ENCODE results near the gene PRPF8.

The PRPF8 gene

GRCh38 chr17:1729966-1730325, 45.3 kb upstream of the PRPF8 start:
- TF ChIP-seq EZH2phosphoT487 (IDR thresholded peaks at IDR 0.05; ENCODE audit: low read length) (no peak), EZH2 (optimal IDR thresholded peaks at IDR 0.05; ENCODE audit: low read depth, low read length) (no peak)
- TF ChIP-seq, protein P1, sequence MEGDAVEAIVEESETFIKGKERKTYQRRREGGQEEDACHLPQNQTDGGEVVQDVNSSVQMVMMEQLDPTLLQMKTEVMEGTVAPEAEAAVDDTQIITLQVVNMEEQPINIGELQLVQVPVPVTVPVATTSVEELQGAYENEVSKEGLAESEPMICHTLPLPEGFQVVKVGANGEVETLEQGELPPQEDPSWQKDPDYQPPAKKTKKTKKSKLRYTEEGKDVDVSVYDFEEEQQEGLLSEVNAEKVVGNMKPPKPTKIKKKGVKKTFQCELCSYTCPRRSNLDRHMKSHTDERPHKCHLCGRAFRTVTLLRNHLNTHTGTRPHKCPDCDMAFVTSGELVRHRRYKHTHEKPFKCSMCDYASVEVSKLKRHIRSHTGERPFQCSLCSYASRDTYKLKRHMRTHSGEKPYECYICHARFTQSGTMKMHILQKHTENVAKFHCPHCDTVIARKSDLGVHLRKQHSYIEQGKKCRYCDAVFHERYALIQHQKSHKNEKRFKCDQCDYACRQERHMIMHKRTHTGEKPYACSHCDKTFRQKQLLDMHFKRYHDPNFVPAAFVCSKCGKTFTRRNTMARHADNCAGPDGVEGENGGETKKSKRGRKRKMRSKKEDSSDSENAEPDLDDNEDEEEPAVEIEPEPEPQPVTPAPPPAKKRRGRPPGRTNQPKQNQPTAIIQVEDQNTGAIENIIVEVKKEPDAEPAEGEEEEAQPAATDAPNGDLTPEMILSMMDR (IDR thresholded peaks at IDR 0.05; ENCODE audit: low read length): no peak
- H3K79me2 ChIP-seq (ENCODE audit: low read length): peaks cover 18% of the 10 kb centered on the region
- no peak overlapping the region for H3K4me2 ChIP-seq (ENCODE audit: low read depth, low read length)
- H3F3A ChIP-seq (ENCODE audit: insufficient read depth, low read length): no peaks in the 10 kb centered on the region
- no peaks in the 10 kb centered on the region for H3K9me2 ChIP-seq (replicated peaks; ENCODE audit: insufficient read depth, low read length)
- no peak overlapping the region for H2AFZ ChIP-seq (ENCODE audit: low read length)
- DNase-seq: no peak
- H3K4me3 ChIP-seq (ENCODE audit: low read length): no peak overlapping the region
- no peaks in the 10 kb centered on the region for H4K20me1 ChIP-seq (ENCODE audit: insufficient read depth, low read length)
- H3K36me3 ChIP-seq (replicated peaks; ENCODE audit: insufficient read depth, low read length): no peaks in the 10 kb centered on the region
- H3K4me1 ChIP-seq (ENCODE audit: low read length): peaks cover 5% of the 10 kb centered on the region
- H3K27me3 ChIP-seq (replicated peaks; ENCODE audit: insufficient read depth, low read length): no peaks in the 10 kb centered on the region
- H3K27ac ChIP-seq (ENCODE audit: low read length): no peak overlapping the region
- no peaks in the 10 kb centered on the region for H3K9me3 ChIP-seq (replicated peaks; ENCODE audit: insufficient read depth, low read length)
- no peak overlapping the region for H3K9ac ChIP-seq (ENCODE audit: low read length)

DNA sequence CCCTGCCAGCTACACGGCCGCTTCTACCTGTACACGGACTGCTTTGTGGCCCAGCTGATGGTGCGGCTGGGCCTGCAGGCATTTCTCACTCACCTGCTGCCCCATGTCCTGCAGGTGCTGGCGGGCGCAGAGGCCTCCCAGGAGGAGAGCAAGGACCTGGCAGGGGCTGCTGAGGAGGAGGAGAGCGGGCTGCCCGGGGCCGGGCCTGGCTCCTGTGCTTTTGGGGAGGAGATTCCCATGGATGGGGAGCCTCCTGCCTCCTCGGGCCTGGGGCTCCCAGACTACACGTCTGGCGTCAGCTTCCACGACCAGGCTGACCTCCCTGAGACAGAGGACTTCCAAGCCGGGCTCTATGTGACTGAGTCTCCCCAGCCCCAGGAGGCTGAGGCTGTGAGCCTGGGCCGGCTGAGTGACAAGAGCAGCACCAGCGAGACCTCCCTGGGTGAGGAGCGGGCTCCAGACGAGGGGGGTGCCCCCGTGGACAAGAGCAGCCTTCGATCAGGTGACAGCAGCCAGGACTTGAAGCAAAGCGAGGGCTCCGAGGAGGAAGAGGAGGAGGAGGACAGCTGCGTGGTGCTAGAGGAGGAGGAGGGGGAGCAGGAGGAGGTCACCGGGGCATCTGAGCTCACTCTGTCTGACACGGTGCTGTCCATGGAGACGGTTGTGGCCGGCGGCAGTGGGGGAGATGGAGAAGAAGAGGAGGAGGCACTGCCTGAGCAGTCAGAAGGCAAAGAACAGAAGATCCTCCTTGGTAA, 43.4 kb upstream of the PRPF8 start:
- no peak for TF ChIP-seq EZH2phosphoT487 (IDR thresholded peaks at IDR 0.05; ENCODE audit: low read length)
- TF ChIP-seq, protein P1 (IDR thresholded peaks at IDR 0.05; ENCODE audit: low read length): no peak
- no peak for TF ChIP-seq EZH2 (optimal IDR thresholded peaks at IDR 0.05; ENCODE audit: low read depth, low read length)
- Histone ChIP-seq H3K79me2 (ENCODE audit: low read length) (peaks cover 20% of the 10 kb centered on the region), H3K4me2 (ENCODE audit: low read depth, low read length) (no peak overlapping the region), H2AFZ (ENCODE audit: low read length) (no peak overlapping the region), H3K36me3 (replicated peaks; ENCODE audit: insufficient read depth, low read length) (no peaks in the 10 kb centered on the region), H3K9me2 (replicated peaks; ENCODE audit: insufficient read depth, low read length) (no peaks in the 10 kb centered on the region), H3F3A (ENCODE audit: insufficient read depth, low read length) (peaks cover 5% of the 10 kb centered on the region; the same call in 1 of the 2 replicates), H3K27me3 (replicated peaks; ENCODE audit: insufficient read depth, low read length) (no peaks in the 10 kb centered on the region), H3K27ac (ENCODE audit: low read length) (no peak overlapping the region), H3K4me1 (ENCODE audit: low read length) (peaks cover 13% of the 10 kb centered on the region), H3K9me3 (replicated peaks; ENCODE audit: insufficient read depth, low read length) (no peaks in the 10 kb centered on the region), H4K20me1 (ENCODE audit: insufficient read depth, low read length) (no peaks in the 10 kb centered on the region), H3K4me3 (ENCODE audit: low read length) (no peak overlapping the region), H3K9ac (ENCODE audit: low read length) (no peak overlapping the region)
- DNase-seq: no peak

DNA sequence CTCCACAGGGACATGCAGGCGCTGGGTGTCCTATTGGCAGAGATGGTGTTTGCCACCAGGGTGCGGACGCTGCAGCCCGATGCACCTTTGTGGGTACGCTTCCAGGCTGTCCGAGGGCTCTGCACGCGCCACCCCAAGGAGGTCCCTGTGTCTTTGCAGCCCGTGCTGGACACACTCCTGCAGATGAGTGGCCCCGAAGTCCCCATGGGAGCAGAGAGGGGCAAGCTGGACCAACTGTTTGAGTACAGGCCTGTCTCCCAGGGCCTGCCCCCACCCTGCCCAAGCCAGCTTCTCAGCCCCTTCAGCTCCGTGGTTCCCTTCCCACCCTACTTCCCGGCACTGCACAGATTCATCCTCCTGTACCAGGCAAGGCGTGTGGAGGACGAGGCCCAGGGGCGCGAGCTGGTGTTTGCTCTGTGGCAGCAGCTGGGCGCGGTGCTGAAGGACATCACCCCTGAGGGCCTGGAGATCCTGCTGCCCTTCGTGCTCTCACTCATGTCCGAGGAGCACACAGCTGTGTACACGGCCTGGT, 42.7 kb upstream of the PRPF8 start:
- Histone ChIP-seq H4K20me1 (ENCODE audit: insufficient read depth, low read length) (no peaks in the 10 kb centered on the region), H3K27ac (ENCODE audit: low read length) (no peak overlapping the region), H3K79me2 (ENCODE audit: low read length) (peaks cover 20% of the 10 kb centered on the region), H3K4me2 (ENCODE audit: low read depth, low read length) (no peak overlapping the region), H3K4me1 (ENCODE audit: low read length) (peaks cover 17% of the 10 kb centered on the region), H2AFZ (ENCODE audit: low read length) (no peak overlapping the region), H3K36me3 (replicated peaks; ENCODE audit: insufficient read depth, low read length) (no peaks in the 10 kb centered on the region), H3K27me3 (replicated peaks; ENCODE audit: insufficient read depth, low read length) (no peaks in the 10 kb centered on the region), H3K9me2 (replicated peaks; ENCODE audit: insufficient read depth, low read length) (no peaks in the 10 kb centered on the region), H3K9ac (ENCODE audit: low read length) (no peak overlapping the region), H3K4me3 (ENCODE audit: low read length) (no peak overlapping the region), H3F3A (ENCODE audit: insufficient read depth, low read length) (peaks cover 5% of the 10 kb centered on the region; the same call in 1 of the 2 replicates), H3K9me3 (replicated peaks; ENCODE audit: insufficient read depth, low read length) (no peaks in the 10 kb centered on the region)
- TF ChIP-seq EZH2 (optimal IDR thresholded peaks at IDR 0.05; ENCODE audit: low read depth, low read length) (no peak), EZH2phosphoT487 (IDR thresholded peaks at IDR 0.05; ENCODE audit: low read length) (no peak)
- TF ChIP-seq, protein P1 (IDR thresholded peaks at IDR 0.05; ENCODE audit: low read length): no peak
- DNase-seq: no peak

All from MM.1S (cell line).